Ovary (tissue), 9 donors: ENCODE measurements around the gene GRID1. TPM values are rescaled to one million over a fixed set of nuclear protein-coding genes. Genes with fewer than 3 reads are reported as not detected.

Experiments
- DNase-seq, 5 donors: peaks; one replicate each; pipeline ENCODE4 v3.0.0-alpha.2; 2019 to 2020
- H3K27ac ChIP-seq, 2 donors: fragments of 200-600 bp; one replicate each; pipeline versions ENCODE4 v1.5.1 to v1.8.0; 2019 to 2022
- H3K27me3 ChIP-seq: fragments of 200-600 bp; one replicate; pipeline ENCODE4 v1.8.0; 2022
- H3K36me3 ChIP-seq: fragments of 200-600 bp; sonication (generic); one replicate; pipeline ENCODE4 v1.5.1; 2019
- H3K4me1 ChIP-seq: one replicate; pipeline ENCODE4 v1.8.1; 2013; ENCODE audit warnings: mild to moderate bottlenecking, moderate library complexity; ENCODE audit not compliant: insufficient read depth
- H3K4me3 ChIP-seq: fragments of 200-600 bp; sonication (generic); one replicate; pipeline ENCODE4 v1.5.1; 2017
- H3K9me3 ChIP-seq, 2 donors: fragments of 200-600 bp in 1 of 2; sonication (generic) in 1 of 2; one replicate each; pipeline versions ENCODE4 v1.5.1 to v1.8.1; 2013 to 2019; ENCODE audit warnings: mild to moderate bottlenecking in 1 of 2, moderate library complexity in 1 of 2
- CTCF ChIP-seq, 3 donors: fragments of 450-650 bp in 2 of 3; fragments of 200-600 bp in 1 of 3; IDR thresholded peaks; one replicate each; pipeline versions ENCODE4 v1.5.1 to v1.8.0; 2016 to 2022; ENCODE audit warnings: antibody characterized with exemption in 3 of 3, mild to moderate bottlenecking in 1 of 3
- EP300 ChIP-seq: sonication (generic); formaldehyde crosslinking; IDR thresholded peaks from one replicate; pipeline ENCODE4 v1.6.1; 2017; ENCODE audit warnings: antibody characterized with exemption
- POLR2A ChIP-seq: fragments of 450-650 bp; IDR thresholded peaks from one replicate; pipeline ENCODE4 v1.6.1; 2017; ENCODE audit warnings: antibody characterized with exemption, mild to moderate bottlenecking, moderate library complexity
- WGBS, 3 donors: extraction: QIAGEN DNeasy Blood & Tissue Kit in 1 of 3; methylation state at CpG; one replicate each; pipeline versions ENCODE4 v1.1.5 to v1.1.7; 2013 to 2017; 5-methylcytosine and 5-hydroxymethylcytosine counted together
- intact Hi-C, 4 donors: fragments of 100-400 bp; cut with DNase I; formaldehyde crosslinking; loops; one replicate each; pipeline versions ENCODE4 v1.11.0 to v1.15.1; 2022 to 2023
- polyA plus RNA-seq, 2 donors: library from polyadenylated mRNA; stranded (reverse); fragments of 200-250 nt in 1 of 2; fragments of 350-450 nt in 1 of 2; fragmentation: Illumina TruSeq in 1 of 2; extraction: RNeasy Lipid Tissue Mini Kit (QIAGEN cat#74804) in 1 of 2; gene quantifications; one replicate each; pipeline ENCODE4 v1.2.3, GENCODE V29; 2013 to 2014
- total RNA-seq, 7 donors: library from RNA; depleted of rRNA in 2 of 7; stranded (reverse); fragments of >200 nt in 2 of 7; fragmentation: NEBNext Ultra II Directional in 3 of 7; extraction: Animal tissue kit (Norgen Biotek cat#: 25700) in 3 of 7; gene quantifications; one replicate each; pipeline versions ENCODE4 v1.1.0 to v1.2.4, GENCODE V29; 2016 to 2023
- donor health status: DM: no; HTN: no; CAD: no; lungs with moderate emphysema.
- donor health status: DM: no; HTN: no; CAD: no.
- donor health status: Bipolar disorder and iron deficiency.
- donor health status: DM: yes; HTN: yes; CAD: no.
- donor health status: DM: no; HTN: no; CAD: no.
- donor health status: DM: yes; HTN: yes; CAD: no.

GRID1 gene
- total and polyA plus RNA-seq, 9 donors, result 0.57 to 6.2 (median 1.8) TPM

- Histone ChIP-seq H3K27ac (no peak overlapping the region), H3K9me3 (no peaks in the 10 kb centered on the region), H3K27me3 (no peaks in the 10 kb centered on the region), H3K4me1 (peaks cover 2% of the 10 kb centered on the region), H3K36me3 (no peaks in the 10 kb centered on the region), H3K4me3 (peak overlapping the region; percentile 47)
- intact Hi-C loops, result loop anchor here in 1 of 4 donors (10.0 kb wide), 1 partner anchor 1823 kb away; no protein-coding TSS in a partner anchor
- TF ChIP-seq POLR2A, result no peak
- no peak for TF ChIP-seq EP300
- no peak for TF ChIP-seq CTCF (IDR thresholded peaks at IDR 0.05)
- DNase-seq, result peak in 3 of 5 donors; percentile 13 to 33 (median 30)
- 2 to 6% (median 2%) methylated on average over 38 to 62 of the region's 62 CpGs for WGBS, 3 donors
Measured at GRCh38 chr10:86367152-86367951, 757 bp upstream of the GRID1 start.

- H3K27me3 ChIP-seq, result no peaks in the 10 kb centered on the region
- intact Hi-C loops, result loop anchor here in 1 of 4 donors (10.0 kb wide), 1 partner anchor 1822 kb away; no protein-coding TSS in a partner anchor
- no peaks in the 10 kb centered on the region for H3K36me3 ChIP-seq
- peaks cover 2% of the 10 kb centered on the region for H3K4me1 ChIP-seq
- TF ChIP-seq POLR2A (no peak), EP300 (no peak), CTCF (IDR thresholded peaks at IDR 0.05) (no peak)
- DNase-seq, result peak in 1 of 5 donors; percentile 33
- peak overlapping the region; percentile 47 for H3K4me3 ChIP-seq
- H3K9me3 ChIP-seq, result no peaks in the 10 kb centered on the region
- 0 to 1% (median 1%) methylated on average over 8 to 37 of the region's 38 CpGs for WGBS, 3 donors
- H3K27ac ChIP-seq, result no peak overlapping the region
Measured at GRCh38 chr10:86366902-86367151, 232 bp upstream of the GRID1 start.

GRCh38 chr10:86365346-86366032 lies 1.1 kb downstream of the GRID1 start:
- peak in 3 of 5 donors; percentile 19 to 28 (median 27) for DNase-seq
- peaks cover 2% of the 10 kb centered on the region for H3K4me1 ChIP-seq
- intact Hi-C loops, result loop anchor here in 1 of 4 donors (10.0 kb wide), 1 partner anchor 1821 kb away; no protein-coding TSS in a partner anchor
- TF ChIP-seq CTCF (IDR thresholded peaks at IDR 0.05) (no peak), POLR2A (no peak), EP300 (no peak)
- 1 to 2% (median 1%) methylated on average over 36 to 47 of the region's 47 CpGs for WGBS, 3 donors
- no peaks in the 10 kb centered on the region for H3K9me3 ChIP-seq
- no peak overlapping the region for H3K27ac ChIP-seq
- H3K27me3 ChIP-seq, result no peaks in the 10 kb centered on the region
- peak overlapping the region; percentile 47 for H3K4me3 ChIP-seq
- H3K36me3 ChIP-seq, result no peaks in the 10 kb centered on the region

GRCh38 chr10:86364491-86365345 lies 1.9 kb downstream of the GRID1 start:
- Histone ChIP-seq H3K4me3 (peak overlapping the region; percentile 47), H3K9me3 (no peaks in the 10 kb centered on the region), H3K27ac (no peak overlapping the region), H3K36me3 (no peaks in the 10 kb centered on the region), H3K27me3 (no peaks in the 10 kb centered on the region), H3K4me1 (peaks cover 2% of the 10 kb centered on the region)
- intact Hi-C loops, result loop anchor here in 1 of 4 donors (10.0 kb wide), 1 partner anchor 1820 kb away; no protein-coding TSS in a partner anchor
- WGBS, 3 donors, result 4 to 16% (median 10%) methylated on average over 44 to 46 of the region's 46 CpGs
- peak in 2 of 5 donors; percentile 14 to 29 for DNase-seq
- TF ChIP-seq CTCF (IDR thresholded peaks at IDR 0.05) (no peak), POLR2A (no peak), EP300 (no peak)
